Mesangial cell (primary cell): ENCODE data around the gene KRTAP20-4. TPM values are rescaled to one million over a fixed set of nuclear protein-coding genes. Genes with fewer than 3 reads are reported as not detected.

Experiments
- total RNA-seq: library from RNA; depleted of rRNA; stranded (reverse); fragments of >200 nt; gene quantifications from 2 replicates; pipeline ENCODE4 v1.2.3, GENCODE V29; 2015

KRTAP20-4 gene
- total RNA-seq = not detected in 2 replicates

DNA sequence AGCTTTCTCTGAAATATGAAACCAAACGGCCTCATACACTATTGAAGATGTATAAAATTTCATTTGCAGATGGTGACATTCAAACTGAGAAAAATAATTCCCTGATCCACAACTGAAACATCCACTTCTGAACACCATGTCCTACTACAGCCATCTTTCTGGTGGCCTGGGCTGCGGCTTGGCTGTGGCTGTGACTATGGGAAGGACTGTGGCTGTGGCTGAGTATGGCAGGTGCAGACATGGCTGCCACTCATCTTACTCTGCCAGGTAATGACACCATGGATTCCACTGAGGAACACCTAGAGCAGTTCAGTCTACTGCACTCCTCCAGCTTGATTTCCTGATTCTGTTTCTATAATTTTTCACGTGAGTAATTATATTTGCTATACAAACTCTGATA lies at the start of gene KRTAP20-4:
Gene KRTAP20-4, plus strand, starts transcription at position 106 of the 400 bp plus-strand sequence.

DNA sequence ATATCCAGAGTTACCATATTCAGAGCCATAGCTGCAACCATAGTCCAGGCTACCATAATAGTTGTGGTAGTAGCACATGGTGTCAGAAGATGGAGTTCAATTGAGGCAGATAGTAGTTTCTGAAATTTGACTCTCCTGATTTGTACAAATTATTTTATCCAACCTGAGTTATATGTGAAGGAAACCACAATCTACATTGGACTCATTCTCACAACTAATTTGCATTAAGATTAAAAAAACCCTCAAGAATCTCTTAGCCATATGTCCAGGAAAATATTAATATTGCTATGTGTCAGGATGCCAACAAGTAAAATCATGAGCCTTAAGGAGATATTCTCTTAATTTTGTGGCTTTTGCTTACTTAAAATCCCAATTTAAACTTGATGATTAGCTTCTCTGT lies 30.1 kb upstream of the KRTAP20-4 start, which contains the start of gene KRTAP22-2:
Gene KRTAP22-2, minus strand, starts transcription at position 101 of the 400 bp plus-strand sequence.

DNA sequence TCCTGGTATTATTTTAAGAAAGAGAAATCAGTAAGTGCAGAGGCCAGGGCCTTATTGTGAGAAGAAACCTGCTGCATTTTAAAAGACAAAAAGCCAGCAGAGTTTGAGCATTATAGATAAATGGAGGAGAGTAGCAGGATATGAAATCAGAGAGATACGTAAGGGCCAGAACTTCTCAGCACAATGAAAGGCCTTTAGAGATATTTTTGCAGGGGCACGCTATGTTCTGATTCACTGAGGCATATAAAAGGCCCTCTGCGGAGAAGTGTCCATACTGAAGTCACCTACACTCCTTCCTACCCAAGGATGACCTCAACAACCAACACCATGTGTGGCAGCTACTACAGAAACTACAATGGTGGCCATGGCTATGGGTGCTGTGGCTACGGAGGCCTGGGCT lies 28.3 kb upstream of the KRTAP20-4 start, which contains the start of gene KRTAP6-3:
Gene KRTAP6-3, plus strand, starts transcription at position 301 of the 400 bp plus-strand sequence. Its CDS starts 6 bp downstream, at position 307.

DNA sequence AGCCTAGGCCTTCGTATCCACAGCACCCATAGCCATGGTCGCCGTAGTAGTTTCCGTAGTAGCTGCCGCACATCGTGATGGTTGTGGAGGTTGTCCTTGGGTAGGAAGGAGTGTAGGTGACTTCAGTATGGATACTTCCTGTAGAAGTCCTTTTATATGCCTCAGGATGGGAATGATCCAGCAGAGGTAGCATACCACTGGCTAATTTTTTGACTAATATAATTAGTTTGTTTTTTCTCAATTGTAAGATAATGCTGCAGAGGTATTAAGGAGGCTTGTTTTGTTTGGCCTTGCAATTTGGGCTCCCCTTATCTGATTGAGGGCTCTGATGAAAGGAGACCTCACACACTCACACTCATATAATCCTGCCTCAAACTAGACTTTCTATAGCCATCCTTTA lies 21.6 kb upstream of the KRTAP20-4 start, which contains the start of gene KRTAP6-2:
Gene KRTAP6-2, minus strand, starts transcription at position 101 of the 400 bp plus-strand sequence. Its CDS starts 28 bp downstream, at position 73.

DNA sequence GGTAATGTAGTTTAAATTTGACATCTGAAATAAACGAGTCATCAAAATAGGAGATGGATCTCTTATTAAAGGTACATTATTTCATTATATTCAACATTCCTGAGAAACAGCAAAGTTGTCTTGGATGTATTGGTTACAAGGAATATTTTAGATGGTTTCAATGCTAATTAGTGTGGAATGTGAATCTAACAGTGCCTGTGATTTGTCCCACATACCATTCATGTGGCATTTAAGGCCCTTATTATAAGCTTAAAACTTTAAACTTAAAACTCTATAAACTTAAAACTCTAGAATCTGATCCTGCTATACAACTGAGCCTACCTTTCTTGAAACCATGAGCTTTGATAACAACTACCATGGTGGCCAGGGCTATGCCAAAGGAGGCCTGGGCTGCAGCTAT lies 19.6 kb upstream of the KRTAP20-4 start, which contains the start of gene KRTAP22-1:
Gene KRTAP22-1, plus strand, starts transcription at position 301 of the 400 bp plus-strand sequence.

DNA sequence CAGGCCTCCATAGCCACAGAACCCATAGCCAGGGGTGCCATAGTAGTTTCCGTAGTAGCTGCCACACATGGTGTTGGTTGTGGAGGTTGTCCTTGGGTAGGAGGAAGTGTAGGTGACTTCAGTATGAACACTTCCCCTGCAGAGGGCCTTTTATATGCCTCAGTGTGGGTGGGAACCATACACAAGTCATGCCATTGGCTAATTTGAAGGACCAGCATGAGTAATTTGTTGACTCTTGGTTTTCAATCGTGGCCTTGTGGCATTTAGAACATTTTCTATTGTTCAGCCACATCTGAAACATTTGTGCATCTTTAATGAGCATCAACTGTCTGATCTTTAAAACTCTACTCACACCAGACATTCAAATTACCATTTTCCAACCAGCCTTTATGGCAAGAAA lies 6.6 kb upstream of the KRTAP20-4 start, which contains the start of gene KRTAP6-1:
Gene KRTAP6-1, minus strand, starts transcription at position 95 of the 400 bp plus-strand sequence. Its CDS starts 26 bp downstream, at position 69.

DNA sequence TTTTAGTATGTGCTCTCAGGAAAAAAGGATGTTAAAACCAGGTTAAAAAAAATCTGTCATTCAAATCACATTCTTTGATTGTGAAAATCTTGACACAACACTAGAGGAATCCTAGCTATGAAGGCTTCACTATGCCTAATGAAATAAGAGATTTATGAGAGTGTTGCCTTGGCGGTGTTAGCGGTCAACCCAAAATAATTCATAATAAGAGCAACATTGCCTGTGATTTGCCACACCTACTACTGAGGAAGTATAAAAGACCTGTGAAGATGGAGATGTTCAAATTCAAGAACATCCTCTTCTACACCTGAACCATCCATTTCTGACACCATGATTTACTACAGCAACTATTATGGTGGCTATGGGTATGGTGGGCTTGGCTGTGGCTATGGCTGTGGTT lies 4.3 kb upstream of the KRTAP20-4 start, which contains the start of gene KRTAP20-1:
Gene KRTAP20-1, plus strand, starts transcription at position 301 of the 400 bp plus-strand sequence. Its CDS starts 30 bp downstream, at position 331.

DNA sequence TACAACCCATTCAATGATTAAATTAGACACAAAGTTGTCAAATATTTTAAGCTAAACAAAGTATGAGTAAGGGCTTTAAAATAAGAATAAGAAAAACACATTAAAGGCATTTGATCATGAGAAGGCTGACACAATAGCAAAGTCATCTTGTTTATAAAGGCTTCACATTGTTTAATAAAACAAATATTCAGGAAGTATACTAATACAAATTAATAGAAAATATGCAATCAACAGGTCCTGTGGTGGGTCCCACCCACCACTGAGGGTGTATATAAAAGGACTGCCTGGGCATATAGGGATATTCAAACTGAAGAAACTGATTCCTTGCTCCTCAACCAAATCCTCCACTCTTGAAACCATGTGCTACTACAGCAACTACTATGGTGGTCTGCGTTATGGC lies 14.5 kb downstream of the KRTAP20-4 start, which contains the start of gene KRTAP20-2:
Gene KRTAP20-2, plus strand, starts transcription at position 301 of the 400 bp plus-strand sequence. Its CDS starts 58 bp downstream, at position 359.

DNA sequence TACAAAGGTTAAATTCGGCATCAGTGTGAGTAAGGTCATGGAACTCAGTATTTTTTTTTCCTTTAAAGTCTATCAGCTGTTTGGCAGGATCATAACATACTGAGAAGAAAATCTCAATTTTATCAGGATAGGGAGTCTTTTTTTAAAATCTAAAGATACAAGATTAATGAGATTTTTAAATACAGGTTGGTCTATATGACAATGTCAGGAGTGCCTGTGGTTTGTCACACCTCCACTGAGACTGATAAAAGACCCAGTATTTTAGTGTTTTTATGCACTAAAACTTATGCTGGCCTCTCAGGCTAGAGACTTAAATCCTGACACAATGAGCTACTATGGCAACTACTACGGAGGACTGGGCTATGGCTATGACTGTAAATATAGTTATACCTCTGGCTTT lies 22.1 kb downstream of the KRTAP20-4 start, which contains the start of gene KRTAP20-3:
Gene KRTAP20-3, plus strand, starts transcription at position 301 of the 400 bp plus-strand sequence.

Other genes starting within 250 kb of the KRTAP20-4 start
- gene KRTAP13-2, start 248.4 kb upstream of the KRTAP20-4 start, total RNA-seq = not detected in 2 replicates
- gene KRTAP13-1, start 224.6 kb upstream of the KRTAP20-4 start, total RNA-seq = not detected in 2 replicates
- gene KRTAP13-3, start 194.7 kb upstream of the KRTAP20-4 start, total RNA-seq = not detected in 2 replicates
- gene KRTAP13-4, start 190.4 kb upstream of the KRTAP20-4 start, total RNA-seq = not detected in 2 replicates
- not detected in 2 replicates for gene KRTAP15-1, start 180.4 kb upstream of the KRTAP20-4 start, total RNA-seq
- gene KRTAP19-1, start 140.3 kb upstream of the KRTAP20-4 start, total RNA-seq = not detected in 2 replicates
- gene KRTAP19-2, start 133.2 kb upstream of the KRTAP20-4 start, total RNA-seq = not detected in 2 replicates
- gene KRTAP19-3, start 128.6 kb upstream of the KRTAP20-4 start, total RNA-seq = not detected in 2 replicates
- not detected in 2 replicates for gene KRTAP19-4, start 123.5 kb upstream of the KRTAP20-4 start, total RNA-seq
- gene KRTAP19-5, start 118.5 kb upstream of the KRTAP20-4 start, total RNA-seq = not detected in 2 replicates
- not detected in 2 replicates for gene KRTAP19-6, start 78.8 kb upstream of the KRTAP20-4 start, total RNA-seq
- not detected in 2 replicates for gene KRTAP19-7, start 59.3 kb upstream of the KRTAP20-4 start, total RNA-seq
- not detected in 2 replicates for gene KRTAP22-2, start 30.2 kb upstream of the KRTAP20-4 start, total RNA-seq
- not detected in 2 replicates for gene KRTAP6-3, start 28.2 kb upstream of the KRTAP20-4 start, total RNA-seq
- not detected in 2 replicates for gene KRTAP6-2, start 21.7 kb upstream of the KRTAP20-4 start, total RNA-seq
- gene KRTAP22-1, start 19.5 kb upstream of the KRTAP20-4 start, total RNA-seq = not detected in 2 replicates
- gene KRTAP6-1, start 6.7 kb upstream of the KRTAP20-4 start, total RNA-seq = not detected in 2 replicates
- gene KRTAP20-1, start 4.2 kb upstream of the KRTAP20-4 start, total RNA-seq = not detected in 2 replicates
- not detected in 2 replicates for gene KRTAP20-2, start 14.6 kb downstream of the KRTAP20-4 start, total RNA-seq
- not detected in 2 replicates for gene KRTAP20-3, start 22.2 kb downstream of the KRTAP20-4 start, total RNA-seq
- gene KRTAP21-3, start 98.2 kb downstream of the KRTAP20-4 start, total RNA-seq = not detected in 2 replicates
- gene KRTAP21-2, start 126.6 kb downstream of the KRTAP20-4 start, total RNA-seq = not detected in 2 replicates
- gene KRTAP21-1, start 134.8 kb downstream of the KRTAP20-4 start, total RNA-seq = not detected in 2 replicates
- gene KRTAP8-1, start 192.6 kb downstream of the KRTAP20-4 start, total RNA-seq = not detected in 2 replicates
- not detected in 2 replicates for gene KRTAP7-1, start 209.1 kb downstream of the KRTAP20-4 start, total RNA-seq